GM21723 (cell line): Measurements from ENCODE around the gene HRH3.

Experiments
- ATAC-seq: cut with Tn5 transposase; IDR thresholded peaks from one replicate; pipeline ENCODE4 v1.9.1; 2021; ENCODE audit warnings: mild to moderate bottlenecking, moderate library complexity; ENCODE audit not compliant: unreplicated experiment

Gene HRH3

GRCh38 chr20:62216636-62217566 lies 3.2 kb downstream of the HRH3 start:
- no peak for ATAC-seq

DNA sequence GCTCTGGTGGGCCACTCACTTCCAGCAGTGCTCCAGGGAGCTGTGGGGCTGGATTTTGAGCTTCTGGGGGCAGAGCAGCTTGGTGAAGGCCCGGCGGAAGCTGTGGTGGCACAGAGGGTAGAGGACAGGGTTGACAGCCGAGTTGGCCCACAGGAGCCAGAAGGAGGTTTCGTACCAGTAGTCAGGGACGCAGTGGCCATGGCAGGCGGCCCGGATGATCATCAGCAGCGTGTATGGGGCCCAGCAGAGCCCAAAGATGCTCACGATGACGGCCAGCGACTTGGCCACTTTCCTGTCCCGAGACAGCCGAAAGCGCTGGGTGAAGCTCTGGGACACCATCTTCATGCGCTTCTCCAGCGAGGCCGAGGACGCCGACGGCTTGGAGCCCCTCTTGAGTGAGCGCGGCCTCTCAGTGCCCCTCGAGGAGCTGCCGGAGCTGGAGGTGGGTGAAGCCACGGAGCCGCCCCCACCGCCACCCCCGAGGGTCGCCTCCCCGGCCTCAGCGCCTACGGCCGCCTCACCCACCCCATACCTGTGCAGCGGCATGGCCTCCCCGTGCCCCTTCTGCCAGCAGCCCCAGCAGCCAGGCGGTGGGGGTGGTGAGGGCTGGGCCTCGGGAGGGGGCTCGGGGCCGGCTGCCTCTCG lies 4.0 kb downstream of the HRH3 start:
- ATAC-seq = no peak

DNA sequence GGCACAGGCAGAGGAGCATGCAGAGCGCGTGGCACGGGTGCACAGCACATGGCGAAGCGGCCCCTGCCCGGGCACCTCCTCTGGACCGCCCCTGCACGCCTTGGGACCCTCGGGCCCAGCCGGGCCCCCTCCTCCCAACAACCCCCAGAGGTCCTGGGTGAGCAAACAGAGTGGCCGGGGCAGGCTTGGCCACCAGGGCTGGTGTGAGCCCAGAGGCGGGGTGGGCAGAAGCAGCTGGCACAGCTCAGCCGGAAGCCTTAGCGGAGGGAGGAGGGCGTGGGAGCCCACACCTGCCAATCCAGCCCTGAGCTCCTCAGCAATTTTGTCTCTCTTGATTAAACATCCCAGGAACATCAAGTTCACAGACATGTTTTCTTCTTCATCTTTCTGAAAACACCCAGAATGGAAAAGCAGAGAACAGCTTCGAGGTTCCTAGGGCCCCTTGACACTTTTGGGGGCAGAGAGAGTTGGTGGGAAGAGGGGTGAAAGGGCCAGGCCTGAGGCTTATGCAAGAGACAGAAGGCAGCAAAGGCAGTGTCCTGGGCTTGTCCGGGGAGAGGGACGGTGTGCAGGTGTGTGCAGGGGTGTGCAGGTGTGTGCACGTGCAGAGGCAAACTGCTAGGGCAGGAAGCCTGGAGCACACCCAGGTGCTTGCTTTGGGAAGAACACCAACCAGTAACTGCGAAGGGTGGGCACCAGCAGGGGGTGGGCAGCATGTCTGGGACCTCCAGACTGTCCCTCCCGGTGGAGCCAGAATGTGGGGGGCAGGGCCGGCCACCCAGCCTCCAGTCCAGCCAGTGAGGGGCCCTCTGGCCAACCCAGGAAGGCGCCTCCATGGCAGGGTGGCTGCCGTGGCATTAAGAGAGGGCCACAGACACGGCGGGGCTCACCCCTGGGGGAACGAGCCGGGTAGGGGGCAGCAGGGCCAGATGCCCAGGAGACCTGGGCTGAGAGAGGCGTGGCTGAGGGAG lies 4.8 kb downstream of the HRH3 start:
- ATAC-seq = no peak

GRCh38 chr20:62214067-62214466 lies 6.0 kb downstream of the HRH3 start:
- ATAC-seq = no peak

DNA sequence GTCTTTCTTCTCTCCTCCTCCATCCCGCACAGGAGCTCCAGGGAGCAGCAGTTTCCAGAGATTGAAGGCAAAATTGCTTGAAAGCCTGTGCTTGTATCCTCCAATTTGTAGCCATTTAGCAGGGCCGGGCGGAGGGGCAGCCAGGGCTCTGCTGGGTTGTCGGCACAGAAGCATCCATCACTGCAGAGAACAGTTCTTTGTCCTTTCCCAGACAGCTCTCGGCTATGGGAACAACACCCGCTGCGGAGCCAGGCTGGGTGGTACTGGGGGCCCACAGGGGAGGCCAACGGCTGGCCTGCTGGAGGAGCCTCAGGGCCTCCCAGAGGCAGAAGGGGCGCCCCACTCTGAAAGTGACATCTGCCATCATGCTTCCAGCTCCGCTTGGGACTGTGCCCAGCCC lies 7.8 kb downstream of the HRH3 start:
- no peak for ATAC-seq

GRCh38 chr20:62211769-62212288 lies 8.2 kb downstream of the HRH3 start:
- no peak for ATAC-seq

DNA sequence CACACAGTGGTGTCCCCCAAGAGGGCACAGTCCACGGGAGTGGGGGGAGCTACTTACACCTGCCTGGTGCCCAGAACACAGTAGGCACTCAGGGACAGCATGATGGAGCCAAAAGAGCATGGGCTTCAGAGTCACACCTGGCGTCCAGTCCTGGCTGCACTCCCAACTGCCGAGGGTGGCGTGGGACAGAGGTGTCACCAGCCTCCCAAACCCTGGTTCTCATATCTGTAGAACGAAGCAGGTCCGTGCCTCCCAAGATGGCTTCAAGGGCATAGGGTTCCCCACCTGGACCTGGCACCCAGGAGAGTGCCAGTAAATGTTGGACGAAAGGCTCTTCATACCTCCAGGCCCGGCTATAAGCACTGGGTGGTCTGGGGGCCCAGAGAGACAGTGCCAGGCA lies 8.9 kb downstream of the HRH3 start:
- no peak for ATAC-seq

DNA sequence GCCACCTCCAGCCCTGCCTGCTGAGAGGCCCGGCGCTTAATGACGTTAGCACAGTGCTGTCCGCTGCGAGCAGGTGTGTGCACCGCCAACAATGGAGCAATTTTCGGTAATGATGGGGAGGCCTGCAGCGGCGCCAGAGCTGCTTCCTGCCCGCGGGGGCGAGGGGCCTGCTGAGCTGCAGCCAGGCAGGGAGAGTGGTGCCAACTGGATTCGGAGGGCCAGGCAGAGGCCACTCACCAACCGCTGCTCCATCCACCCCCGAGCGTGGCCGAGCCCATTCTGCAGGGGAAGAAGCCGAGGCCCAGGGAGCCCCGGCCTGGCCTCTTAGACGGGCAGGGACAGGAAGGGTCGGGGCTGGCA lies 9.6 kb downstream of the HRH3 start:
- ATAC-seq = no peak

GRCh38 chr20:62209850-62210495 lies 10.1 kb downstream of the HRH3 start:
- ATAC-seq = no peak

DNA sequence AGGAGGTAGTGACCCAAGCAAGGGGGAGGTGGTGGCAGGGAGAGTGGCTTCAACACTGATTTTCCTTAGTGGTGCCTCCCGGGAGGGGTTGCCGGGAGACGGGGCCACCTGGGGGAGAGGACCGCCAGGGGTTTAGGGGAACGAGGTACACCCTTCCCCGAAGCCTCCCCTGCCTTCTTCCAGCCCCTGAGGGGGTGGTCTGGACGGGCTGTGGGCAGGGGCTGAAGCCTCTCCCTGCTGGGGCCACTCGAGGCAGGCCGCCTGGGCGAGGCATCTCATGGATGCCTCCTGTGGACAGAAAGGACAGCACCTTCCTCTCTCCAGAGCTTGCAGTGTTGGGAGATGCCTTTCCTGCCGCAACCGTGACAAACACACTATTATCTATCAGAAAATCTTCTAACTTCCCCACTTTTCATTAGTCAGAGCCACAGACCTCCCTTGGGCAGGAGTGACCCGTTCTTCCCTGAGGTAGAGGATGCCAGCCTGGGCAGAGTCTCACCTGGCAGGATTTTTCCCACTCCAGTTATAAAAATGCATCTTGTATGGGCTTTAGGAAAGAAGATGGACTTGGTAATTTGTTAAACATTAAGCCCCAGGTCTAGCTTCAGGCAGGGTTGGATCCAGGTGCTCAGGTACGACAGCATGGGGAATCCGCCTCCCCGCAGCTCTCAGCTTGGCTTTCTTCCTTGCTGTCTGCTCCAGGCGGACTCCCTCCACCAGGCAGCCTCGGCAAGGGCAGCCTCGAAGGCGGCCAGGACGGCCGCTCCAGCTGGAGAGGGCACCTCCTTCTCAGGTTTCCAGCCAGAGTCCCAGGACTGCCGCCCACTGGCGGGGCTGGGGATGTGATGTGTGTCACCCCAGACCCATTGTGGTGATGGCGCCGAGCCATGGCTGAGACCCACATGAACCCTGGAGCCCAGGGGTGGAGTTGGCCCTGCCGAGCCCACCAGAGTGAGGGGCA lies 11.0 kb downstream of the HRH3 start:
- no peak for ATAC-seq

- ATAC-seq = no peak
These were observed 11.8 kb downstream of the HRH3 start for GRCh38 chr20:62208061-62208794.

- no peak for ATAC-seq
These were observed 13.7 kb downstream of the HRH3 start for GRCh38 chr20:62206388-62206775.

DNA sequence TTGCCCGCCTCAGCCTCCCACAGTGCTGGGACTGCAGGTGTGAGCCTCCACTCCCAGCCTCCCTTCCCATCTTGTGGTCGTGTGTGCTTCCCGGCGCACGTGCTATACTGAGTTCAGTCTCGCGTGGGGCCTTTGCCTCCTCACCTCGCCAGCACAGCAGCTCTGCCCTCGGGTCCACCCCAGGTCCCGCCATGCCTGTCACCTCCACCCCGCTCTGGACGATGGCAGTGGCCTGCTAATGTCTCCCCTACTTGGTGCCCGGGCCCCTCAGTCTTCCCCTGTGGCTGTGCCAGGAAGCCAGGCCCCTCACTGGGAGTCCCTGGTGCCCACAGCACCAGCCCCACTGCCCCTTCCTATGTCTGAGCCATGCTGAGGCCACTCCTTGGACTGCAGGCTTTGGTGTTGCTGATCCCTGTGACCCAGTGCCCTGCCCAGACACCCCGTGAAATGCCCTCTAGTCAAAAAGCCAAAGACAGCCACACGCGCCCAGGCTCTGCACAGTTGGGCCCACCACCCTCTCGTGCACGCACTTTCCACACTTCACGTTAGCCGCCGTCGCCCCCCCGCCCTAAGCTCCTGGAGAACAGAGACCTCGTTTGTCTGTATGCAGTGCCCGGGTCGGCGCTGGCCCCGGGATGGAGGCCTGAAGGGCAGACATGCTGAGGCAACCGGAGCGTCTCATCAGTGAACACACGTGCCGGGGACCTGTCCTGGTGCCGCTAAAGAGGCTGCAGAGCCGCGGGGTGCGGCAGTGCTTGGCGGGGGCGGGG lies 14.3 kb downstream of the HRH3 start:
- ATAC-seq = no peak

- ATAC-seq = no peak
These were observed 16.6 kb downstream of the HRH3 start for GRCh38 chr20:62203378-62204030.

- ATAC-seq = no peak
These were observed 17.3 kb downstream of the HRH3 start for GRCh38 chr20:62202676-62203377.

DNA sequence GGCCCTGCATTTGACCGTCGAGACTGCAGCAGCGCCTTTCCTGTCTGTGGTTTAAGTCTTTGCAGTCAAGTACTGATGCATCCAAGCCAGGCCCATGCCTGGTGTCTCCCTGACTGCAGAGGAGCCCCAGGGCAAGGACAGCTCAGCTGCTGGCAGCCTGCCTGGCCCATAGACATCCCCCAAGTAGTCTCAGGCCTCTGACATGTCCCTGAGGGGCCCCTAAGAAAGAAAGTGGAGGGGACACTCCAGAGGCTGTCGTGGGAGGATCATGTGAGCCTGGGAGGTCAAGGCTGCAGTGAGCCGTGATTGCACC lies 18.0 kb downstream of the HRH3 start:
- ATAC-seq = no peak
